PC-3 (cell line): Measurements from ENCODE around the gene PCBP3. TPM values are rescaled to one million over a fixed set of nuclear protein-coding genes. Genes with fewer than 3 reads are reported as not detected.

ENCODE experiments used
- ATAC-seq: fragments of 200-7000 bp; cut with Tn5 transposase; 2 replicates; pipeline ENCODE4 v1.9.1; 2020; ENCODE audit warnings: mild to moderate bottlenecking, moderate library complexity
- BruUV-seq: library from RNA; stranded (reverse); fragments of 400-500 nt; replicated peaks from 2 replicates; lab custom pipeline; 2021; lab: Mats Ljungman, UMichigan
- CTCF ChIA-PET: fragments of 300-600 bp; sonication (Branson Sonifier 250); formaldehyde crosslinking; loops from one replicate; lab custom pipeline; 2022; ENCODE audit warnings: antibody characterized with exemption; lab: Charles Lee
- POLR2A ChIA-PET: fragments of 300-600 bp; sonication (Branson Sonifier 250); formaldehyde crosslinking; loops from one replicate; lab custom pipeline; 2022; ENCODE audit warnings: antibody characterized with exemption; ENCODE audit not compliant: unreplicated experiment; lab: Charles Lee
- DNase-seq: peaks from one replicate; pipeline ENCODE4 v3.0.0-alpha.2; 2015
- H2AFZ ChIP-seq: fragments of 300-600 bp; sonication (generic); 2 replicates; pipeline ENCODE4 v1.6.0; 2016; ENCODE audit warnings: antibody characterized with exemption, low read length
- H3F3A ChIP-seq: fragments of 300-600 bp; sonication (generic); one replicate; pipeline ENCODE4 v1.6.0; 2017; ENCODE audit warnings: antibody characterized with exemption, low read length, control low read depth, mild to moderate bottlenecking; ENCODE audit not compliant: unreplicated experiment
- H3K27ac ChIP-seq: fragments of 300-600 bp; sonication (generic); 2 replicates; pipeline ENCODE4 v1.5.1; 2016; ENCODE audit warnings: mild to moderate bottlenecking, low read length
- H3K27me3 ChIP-seq: fragments of 300-600 bp; sonication (generic); 2 replicates; pipeline ENCODE4 v1.6.1; 2016; ENCODE audit warnings: low read length, mixed read lengths
- H3K36me3 ChIP-seq: fragments of 300-600 bp; sonication (generic); 2 replicates; pipeline ENCODE4 v1.6.1; 2016; ENCODE audit warnings: low read depth, mixed run types, low read length, mixed read lengths
- H3K4me1 ChIP-seq: fragments of 300-600 bp; sonication (generic); 2 replicates; pipeline ENCODE4 v1.5.1; 2016; ENCODE audit warnings: low read length; ENCODE audit not compliant: insufficient read depth
- H3K4me2 ChIP-seq: fragments of 300-600 bp; sonication (generic); 2 replicates; pipeline ENCODE4 v1.6.0; 2016; ENCODE audit warnings: low read length
- H3K4me3 ChIP-seq: fragments of 300-600 bp; sonication (generic); 2 replicates; pipeline ENCODE4 v1.5.1; 2016; ENCODE audit warnings: mild to moderate bottlenecking, low read length, mixed read lengths
- H3K79me2 ChIP-seq: fragments of 300-600 bp; sonication (generic); 2 replicates; pipeline ENCODE4 v1.6.1; 2017; ENCODE audit warnings: low read length, mixed read lengths
- H3K9ac ChIP-seq: fragments of 300-600 bp; sonication (generic); 2 replicates; pipeline ENCODE4 v1.6.0; 2016; ENCODE audit warnings: mild to moderate bottlenecking, low read length
- H3K9me2 ChIP-seq: fragments of 300-600 bp; sonication (generic); replicated peaks from 2 replicates; pipeline ENCODE4 v1.6.1; 2016; ENCODE audit warnings: mixed run types, low read length, mixed read lengths
- H3K9me3 ChIP-seq: fragments of 300-600 bp; sonication (generic); 2 replicates; pipeline ENCODE4 v1.6.1; 2016; ENCODE audit warnings: low read length, mixed read lengths
- H4K20me1 ChIP-seq: fragments of 300-600 bp; sonication (generic); 2 replicates; pipeline ENCODE4 v1.6.1; 2016; ENCODE audit warnings: low read length, mixed read lengths
- CTCF ChIP-seq: fragments of 300-600 bp; sonication (generic); conservative IDR thresholded peaks from 2 replicates; pipeline ENCODE4 v1.5.1; 2017; ENCODE audit warnings: antibody characterized with exemption, low read depth, mild to moderate bottlenecking, low read length
- EZH2 ChIP-seq: fragments of 300-600 bp; sonication (generic); IDR thresholded peaks from one replicate; pipeline ENCODE4 v1.6.1; 2017; ENCODE audit warnings: antibody characterized with exemption, mild to moderate bottlenecking, low read length; ENCODE audit not compliant: unreplicated experiment
- EZH2phosphoT487 ChIP-seq: fragments of 300-600 bp; sonication (generic); IDR thresholded peaks from 2 replicates; pipeline ENCODE4 v1.6.1; 2018; ENCODE audit warnings: mild to moderate bottlenecking, antibody characterized with exemption, low read length, borderline replicate concordance
- intact Hi-C: fragments of 100-400 bp; cut with micrococcal nuclease; formaldehyde crosslinking; loops from 2 replicates; pipeline ENCODE4 v1.9.0; 2023
- total RNA-seq: library from RNA; depleted of rRNA; stranded (reverse); fragments of >200 nt; gene quantifications from 2 replicates; pipeline ENCODE4 v1.2.3, GENCODE V29; 2014

The PCBP3 gene
- total RNA-seq, 1 experiment from 2014 or later, result 2.4 TPM

DNA sequence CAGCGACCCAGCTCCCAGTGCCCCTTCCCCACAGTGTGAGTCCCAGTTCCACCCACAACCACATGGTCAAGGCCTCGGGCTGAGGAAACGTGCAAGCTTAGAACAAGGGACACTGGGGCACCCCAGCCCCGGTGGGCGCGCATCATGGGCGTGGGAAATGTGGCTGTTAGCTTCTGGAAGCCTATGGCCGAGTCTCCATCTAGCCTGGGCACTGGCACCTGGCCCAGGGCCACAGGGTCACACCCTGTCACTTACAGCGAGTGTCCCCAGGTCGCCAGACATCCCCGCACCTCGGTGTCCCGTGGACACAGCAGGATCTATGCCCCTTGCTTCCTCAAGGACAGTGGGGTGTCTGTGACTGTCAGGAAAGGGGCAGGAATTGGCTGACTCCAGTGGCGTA, 301.1 kb downstream of the PCBP3 start:
- CTCF ChIA-PET, result interaction anchor here (0.6 kb wide), 1 partner anchor 44 kb away, joined by 3 read pairs; no protein-coding TSS in a partner anchor
- DNase-seq (no peak), ATAC-seq (no peak)
- TF ChIP-seq CTCF (no peak), EZH2phosphoT487 (no peak), EZH2 (no peak)
- Histone ChIP-seq H3K27ac (no peak overlapping the region), H3F3A (no peaks in the 10 kb centered on the region), H2AFZ (no peak overlapping the region), H3K9ac (no peak overlapping the region), H3K79me2 (no peaks in the 10 kb centered on the region), H3K27me3 (peaks cover 8% of the 10 kb centered on the region), H3K9me3 (no peaks in the 10 kb centered on the region), H4K20me1 (no peaks in the 10 kb centered on the region), H3K36me3 (no peaks in the 10 kb centered on the region), H3K9me2 (no peaks in the 10 kb centered on the region), H3K4me3 (no peak overlapping the region), H3K4me2 (no peak overlapping the region), H3K4me1 (no peaks in the 10 kb centered on the region)
- intact Hi-C loops, result no loop called here
- BruUV-seq, result no TSS peak
- POLR2A ChIA-PET, result no interaction called here

- no TSS peak for BruUV-seq
- intact Hi-C loops, result no loop called here
- no peak overlapping the region for H2AFZ ChIP-seq
- no peaks in the 10 kb centered on the region for H3F3A ChIP-seq
- H3K79me2 ChIP-seq, result no peaks in the 10 kb centered on the region
- no peak overlapping the region for H3K27ac ChIP-seq
- DNase-seq (no peak), ATAC-seq (no peak)
- CTCF ChIA-PET, result no interaction called here
- no peaks in the 10 kb centered on the region for H3K9me2 ChIP-seq
- H3K4me2 ChIP-seq, result no peak overlapping the region
- TF ChIP-seq EZH2 (no peak), EZH2phosphoT487 (no peak), CTCF (no peak)
- H4K20me1 ChIP-seq, result no peaks in the 10 kb centered on the region
- POLR2A ChIA-PET, result no interaction called here
- H3K36me3 ChIP-seq, result no peaks in the 10 kb centered on the region
- peaks cover 15% of the 10 kb centered on the region for H3K27me3 ChIP-seq
- H3K9me3 ChIP-seq, result no peaks in the 10 kb centered on the region
- no peak overlapping the region for H3K4me3 ChIP-seq
- H3K9ac ChIP-seq, result no peak overlapping the region
- H3K4me1 ChIP-seq, result peaks cover 5% of the 10 kb centered on the region
Observed at GRCh38 chr21:45945066-45945867, 301.7 kb downstream of the PCBP3 start.

DNA sequence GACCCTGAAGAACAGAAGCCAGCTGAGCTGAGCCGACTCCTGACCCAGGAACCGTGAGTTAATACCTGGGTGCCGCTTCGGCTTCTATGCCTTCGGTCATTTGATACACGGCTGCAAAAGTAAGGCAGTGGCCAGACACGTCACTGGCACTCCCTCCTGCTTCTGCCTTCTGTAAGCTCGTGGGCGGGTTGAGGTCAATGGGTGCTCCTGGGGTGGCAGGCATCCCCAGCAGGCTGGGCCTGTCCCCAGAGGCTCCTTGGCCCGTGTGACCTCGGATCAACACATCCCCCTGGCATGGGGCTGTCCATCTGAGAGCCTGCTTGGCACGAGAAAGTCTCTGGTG, 302.3 kb downstream of the PCBP3 start:
- Histone ChIP-seq H2AFZ (no peak overlapping the region), H3K27me3 (peaks cover 16% of the 10 kb centered on the region), H3K4me1 (peaks cover 11% of the 10 kb centered on the region), H4K20me1 (no peaks in the 10 kb centered on the region), H3K79me2 (no peaks in the 10 kb centered on the region), H3K4me2 (no peak overlapping the region), H3K27ac (no peak overlapping the region), H3K4me3 (no peak overlapping the region), H3K9me2 (no peaks in the 10 kb centered on the region), H3K9ac (no peak overlapping the region), H3F3A (no peaks in the 10 kb centered on the region), H3K9me3 (no peaks in the 10 kb centered on the region), H3K36me3 (no peaks in the 10 kb centered on the region)
- no TSS peak for BruUV-seq
- intact Hi-C loops, result no loop called here
- TF ChIP-seq EZH2 (no peak), CTCF (no peak)
- CTCF ChIA-PET, result no interaction called here
- ATAC-seq (no peak), DNase-seq (no peak)
- POLR2A ChIA-PET, result no interaction called here
